Measurements from ENCODE around the gene RABAC1.

- peak in 1 of 3 experiments; percentile 36; a peak in 1 of 4 replicates for TF ChIP-seq CTCF (IDR thresholded peaks at IDR 0.05; ENCODE audit: control extremely low read depth in 1 of 3, insufficient read depth in 1 of 3, low read depth in 1 of 3, low read length in 3 of 3)
- TF ChIP-seq RBBP5 (IDR thresholded peaks at IDR 0.05; ENCODE audit: borderline replicate concordance, low read depth, low read length) = no peak
- no peak for TF ChIP-seq RAD21 (IDR thresholded peaks at IDR 0.05 in 1 of 2, conservative IDR thresholded peaks at IDR 0.05 in 1 of 2; ENCODE audit: low read depth in 2 of 2, low read length in 2 of 2)
- TF ChIP-seq EZH2 (IDR thresholded peaks at IDR 0.05; ENCODE audit: low read depth, low read length, severe bottlenecking) = no peak
- TF ChIP-seq TAF1 (IDR thresholded peaks at IDR 0.05; ENCODE audit: low read depth, low read length) = no peak
- no peak for TF ChIP-seq ZNF274 (IDR thresholded peaks at IDR 0.05; ENCODE audit: borderline replicate concordance, extremely low read depth, low read length)
- TF ChIP-seq PHF8 (conservative IDR thresholded peaks at IDR 0.05; ENCODE audit: low read depth, low read length) = no peak
- TF ChIP-seq SP1 (IDR thresholded peaks at IDR 0.05; ENCODE audit: low read depth, low read length) = no peak
- no peak for TF ChIP-seq POLR2AphosphoS5 (IDR thresholded peaks at IDR 0.05; ENCODE audit: low read depth, low read length)
- TF ChIP-seq ATF2 (IDR thresholded peaks at IDR 0.05; ENCODE audit: low read length) = no peak
- no peak for TF ChIP-seq USF2 (IDR thresholded peaks at IDR 0.05; ENCODE audit: low read length)
- no peak for TF ChIP-seq EP300 (IDR thresholded peaks at IDR 0.05; ENCODE audit: borderline replicate concordance in 1 of 2, low read depth in 2 of 2, low read length in 2 of 2)
Measured at GRCh38 chr19:41920882-41921576, 38.1 kb downstream of the RABAC1 start.

Data from H1 (cell line).